CD4-positive, alpha-beta T cell treated with Interleukin-15 for 1 hour (primary cell): ENCODE results near the gene LIX1.
"Not testable (repeated sequence)": the region's sequence is repeated elsewhere in the genome, so short reads cannot be mapped to it uniquely, and the experiment has no call there.

ENCODE experiments used
- DNase-seq: peaks from one replicate; pipeline ENCODE4 v3.0.0-alpha.2; 2020

Gene LIX1

DNA sequence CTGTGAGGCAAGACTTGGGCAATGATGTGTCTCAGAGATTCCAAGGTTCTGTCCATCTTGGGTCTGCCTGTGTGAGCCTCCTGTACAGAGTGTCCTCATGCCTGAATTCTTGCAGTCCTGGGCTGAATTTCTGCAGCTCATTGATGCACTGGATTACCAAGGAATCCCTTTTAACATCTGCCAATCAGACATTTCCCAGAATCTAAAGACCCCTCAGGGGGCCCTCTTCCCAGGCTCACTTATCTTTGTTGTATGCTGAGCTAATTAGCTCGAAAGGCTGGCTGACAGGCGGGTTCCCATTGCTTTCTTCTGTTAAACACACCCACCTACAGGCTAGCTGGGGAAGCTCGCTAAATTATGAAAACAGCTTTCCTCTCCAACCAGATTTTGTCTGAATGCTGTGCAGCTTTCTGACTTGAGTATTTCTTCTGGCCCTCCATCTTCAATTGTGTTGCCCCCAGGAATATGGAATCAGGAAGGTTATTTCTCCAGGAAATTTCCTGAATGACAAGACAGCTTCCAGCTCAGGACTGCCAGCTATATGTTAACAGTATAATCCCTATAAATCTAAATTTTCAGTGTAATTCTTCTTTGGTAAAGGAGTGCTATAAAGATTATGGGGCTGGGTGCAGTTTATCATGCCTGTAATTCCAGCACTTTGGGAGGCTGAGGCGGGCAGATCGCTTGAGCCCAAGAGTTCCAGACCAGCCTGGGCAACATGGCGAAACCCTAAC is at the start of gene LIX1:
TSS of gene LIX1 (minus strand) at position 91 of the 734 bp plus-strand sequence. CDS start at position 56, 35 bp downstream.
- DNase-seq: peak; percentile 21

DNA sequence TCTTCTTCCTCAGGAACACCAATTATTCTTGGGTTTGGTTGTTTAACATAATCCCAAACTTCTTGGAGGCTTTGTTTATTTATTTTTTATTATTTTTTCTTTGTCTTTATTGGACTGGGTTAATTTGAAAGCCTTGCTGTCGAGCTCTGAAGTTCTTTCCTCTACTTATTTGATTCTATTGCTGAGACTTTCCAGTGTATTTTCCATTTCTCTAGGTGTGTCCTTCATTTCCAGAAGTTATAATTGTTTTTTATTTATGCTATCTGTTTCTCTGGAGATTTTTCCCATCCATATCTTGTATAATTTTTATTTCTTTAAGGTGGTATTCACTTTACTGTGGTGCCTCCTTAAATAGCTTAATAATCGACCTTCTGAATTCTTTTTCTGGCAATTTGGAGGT is 49.5 kb upstream of the LIX1 start:
- DNase-seq: no peak

DNA sequence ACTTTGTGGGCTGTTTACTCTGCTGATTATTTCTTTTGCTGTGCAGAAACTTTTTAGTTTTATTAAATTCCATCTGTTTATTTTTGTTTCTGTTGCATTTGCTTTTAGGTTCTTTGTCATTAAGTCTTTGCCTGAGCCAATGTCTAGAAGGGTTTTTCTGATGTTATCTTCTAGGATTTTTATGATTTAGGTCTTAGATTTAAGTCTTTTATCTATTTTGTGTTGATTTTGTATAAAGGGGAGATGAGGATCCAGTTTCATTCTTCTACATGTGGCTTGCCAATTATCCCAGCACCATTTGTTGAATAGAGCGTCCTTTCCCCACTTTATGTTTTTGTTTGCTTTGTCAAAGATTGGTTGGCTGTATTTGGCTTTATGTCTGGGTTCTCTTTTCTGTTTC is 47.1 kb upstream of the LIX1 start:
- not testable (repeated sequence) for DNase-seq

DNA sequence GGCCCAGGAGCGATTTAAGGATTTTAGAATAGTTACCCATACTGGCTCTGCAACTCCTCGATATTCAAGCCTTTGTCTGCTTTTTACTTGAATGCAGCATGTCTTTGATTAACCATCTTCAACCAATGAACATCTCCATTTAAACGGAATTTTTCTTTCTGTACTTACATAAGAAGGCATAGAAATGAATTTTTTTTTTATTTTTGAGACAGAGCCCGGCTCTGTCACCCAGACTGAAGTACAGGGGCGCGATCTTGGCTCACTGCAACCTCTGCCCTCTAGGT is 41.5 kb upstream of the LIX1 start:
- DNase-seq: no peak

DNA sequence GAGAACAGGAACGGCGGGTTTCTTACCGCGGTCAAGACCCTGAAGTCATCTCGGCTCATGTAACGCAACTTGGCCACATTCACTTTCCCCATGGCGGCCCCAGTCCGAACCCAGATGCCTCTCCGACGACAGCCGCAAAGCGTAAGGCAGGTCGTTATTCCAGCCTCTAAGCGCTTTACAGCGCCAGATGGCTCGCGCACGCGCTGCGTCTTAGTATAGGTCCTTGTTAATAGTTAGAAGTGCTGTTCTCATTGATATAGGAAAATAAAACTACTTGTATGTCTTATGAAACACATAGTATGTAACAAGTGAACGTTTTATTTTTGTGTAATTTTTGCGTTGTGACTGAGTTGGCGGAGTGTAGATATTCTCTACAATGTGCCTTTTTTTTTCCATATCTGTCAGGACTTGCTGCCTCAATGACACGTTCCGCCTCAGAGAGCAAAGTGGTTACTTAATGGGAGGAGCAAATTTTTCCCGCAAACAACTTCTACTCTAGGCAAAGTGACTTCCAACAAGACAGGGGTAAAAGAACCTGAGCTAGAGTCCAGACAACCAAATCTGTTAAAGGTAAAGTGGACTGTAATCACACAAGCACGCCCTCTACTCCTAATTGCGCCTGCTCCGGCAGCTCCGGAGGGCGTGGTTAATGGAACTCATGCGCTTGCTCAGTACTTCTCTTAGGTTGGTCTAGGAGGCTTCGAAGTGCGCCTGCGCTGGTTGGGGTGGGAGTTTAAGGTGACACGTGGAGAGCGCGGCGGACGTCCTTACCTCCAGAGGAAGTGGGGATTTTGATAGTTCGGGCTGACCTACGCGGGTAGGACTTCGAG is 40.9 kb upstream of the LIX1 start, which contains the start of gene RIOK2:
TSS of gene RIOK2 (minus strand) at position 148 of the 830 bp plus-strand sequence. CDS start at position 92, 56 bp downstream.
- peak; percentile 94 for DNase-seq

DNA sequence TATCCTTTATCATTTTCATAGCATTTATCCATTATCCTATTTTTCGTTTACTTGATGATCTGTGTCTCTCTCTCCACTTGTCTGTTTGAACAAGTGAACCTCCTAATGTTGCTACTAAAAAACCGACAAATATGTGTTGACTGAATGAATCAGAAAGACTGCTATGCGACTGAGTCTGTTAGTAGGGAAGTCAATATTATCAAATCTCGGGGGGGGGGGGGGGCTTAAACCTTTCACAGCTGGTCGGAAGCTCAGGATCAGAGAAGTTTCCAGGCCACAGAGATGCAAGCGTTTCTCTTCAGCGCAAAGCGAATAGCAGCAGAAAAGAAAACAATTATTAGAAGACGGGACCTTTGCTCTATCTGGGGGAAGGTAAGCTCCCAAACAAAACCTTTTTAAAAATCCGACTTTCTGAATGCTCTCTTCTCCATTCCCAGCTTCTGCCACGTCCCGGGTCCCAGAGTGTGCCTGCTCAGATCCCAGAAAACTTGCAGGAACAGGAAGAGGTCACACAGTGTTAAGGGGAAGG is 40.2 kb upstream of the LIX1 start:
- no peak for DNase-seq

DNA sequence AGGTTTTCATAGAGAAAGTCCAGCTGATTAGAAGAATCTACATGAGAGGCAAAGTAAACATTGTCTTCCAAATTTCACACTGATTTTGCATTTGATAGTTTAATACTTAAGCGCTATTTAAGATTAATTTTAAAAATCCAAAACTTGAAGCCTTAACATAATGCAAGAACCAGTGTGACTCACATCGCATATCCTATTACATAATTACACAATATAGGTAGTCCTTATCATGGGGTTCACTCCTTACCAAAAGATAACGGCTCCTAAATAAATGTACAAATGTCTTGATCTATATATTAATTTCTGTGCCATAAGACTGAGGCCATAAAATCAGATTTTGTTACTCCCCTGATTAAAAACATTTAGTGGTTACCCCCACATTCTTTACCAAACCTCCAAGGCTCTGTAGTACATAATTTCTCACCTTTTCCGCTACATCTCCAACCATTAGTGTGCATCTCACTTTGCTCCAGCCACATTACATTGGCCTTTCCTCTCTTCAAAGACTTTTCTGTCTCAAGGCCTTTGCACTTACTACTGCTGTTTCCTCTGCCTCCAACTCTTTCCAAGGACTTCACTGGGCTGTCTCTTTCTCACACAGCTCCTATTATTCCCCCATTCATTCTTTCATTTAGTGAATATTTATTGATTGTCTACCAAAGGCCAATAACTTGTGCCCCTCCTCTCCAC is 39.6 kb upstream of the LIX1 start:
- DNase-seq: no peak

DNA sequence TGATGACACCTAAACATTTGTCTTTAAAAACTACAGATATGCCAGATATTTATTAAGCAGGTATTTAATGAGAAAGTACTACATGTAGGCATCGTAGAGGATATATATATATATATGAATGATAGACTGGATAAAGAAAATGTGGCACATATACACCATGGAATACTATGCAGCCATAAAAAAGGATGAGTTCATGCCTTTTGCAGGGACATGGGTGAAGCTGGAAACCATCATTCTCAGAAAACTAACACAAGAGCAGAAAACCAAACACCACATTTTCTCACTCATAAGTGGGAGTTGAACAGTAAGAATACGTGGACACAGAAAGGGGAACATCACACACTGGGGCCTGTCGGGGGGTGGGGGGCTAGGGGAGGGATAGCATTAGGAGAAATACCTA is 37.0 kb upstream of the LIX1 start:
- DNase-seq: not testable (repeated sequence)

DNA sequence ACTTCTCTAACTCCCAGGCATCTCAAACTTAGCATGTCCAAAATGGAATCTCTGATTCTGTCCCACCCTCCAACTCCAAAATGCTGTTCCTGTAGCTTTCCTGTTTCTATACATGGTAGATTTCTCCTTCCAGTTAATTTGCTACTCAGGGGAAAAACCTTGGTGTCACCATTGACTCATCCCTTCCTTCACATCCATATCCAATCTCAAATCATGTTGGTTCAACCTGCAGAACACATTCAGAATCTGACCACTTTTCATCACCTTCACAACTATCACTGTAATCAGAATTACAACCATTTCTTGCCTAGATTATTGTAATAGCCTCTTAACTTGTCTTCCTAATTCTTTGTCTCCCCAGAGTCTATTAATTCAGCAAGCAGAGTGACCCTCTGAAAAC is 29.8 kb upstream of the LIX1 start:
- DNase-seq: no peak

DNA sequence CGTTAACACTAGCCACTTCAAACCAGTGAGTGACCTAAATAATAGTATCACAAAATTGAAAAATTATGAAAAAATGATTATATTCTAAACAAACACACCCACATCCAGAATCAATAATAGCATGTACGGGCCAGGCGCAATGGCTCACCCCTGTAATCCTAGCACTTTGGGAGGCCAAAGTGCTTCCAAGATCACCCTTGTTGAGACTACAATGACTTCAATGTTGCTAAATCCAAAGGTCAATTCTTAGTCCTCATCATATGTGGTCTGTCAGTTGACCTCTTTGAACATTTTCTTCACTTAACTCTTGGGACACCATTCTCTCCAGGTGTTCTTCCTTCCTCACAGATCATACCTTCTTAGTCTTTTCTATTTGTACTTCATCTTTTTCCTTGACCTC is 29.3 kb upstream of the LIX1 start:
- DNase-seq: no peak

DNA sequence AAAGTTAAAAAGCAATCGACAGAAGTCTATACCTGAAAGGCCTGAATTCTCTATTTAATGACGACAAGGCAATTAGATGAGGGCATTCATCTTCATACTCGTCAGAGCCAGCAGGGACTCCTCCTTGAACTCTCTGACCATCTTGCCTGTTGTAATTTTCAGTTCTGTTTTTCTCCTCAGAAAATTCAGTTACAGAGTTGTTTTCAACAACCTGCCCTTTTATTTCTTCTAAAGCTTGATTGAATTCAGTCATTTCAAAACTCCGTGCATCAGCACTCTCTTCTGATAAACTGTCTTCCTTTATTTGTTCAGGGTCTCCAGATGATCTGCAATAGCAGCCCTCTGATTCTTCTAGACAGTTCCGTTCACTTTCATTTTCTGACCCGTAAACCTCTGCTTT is 25.0 kb upstream of the LIX1 start:
- DNase-seq: no peak

DNA sequence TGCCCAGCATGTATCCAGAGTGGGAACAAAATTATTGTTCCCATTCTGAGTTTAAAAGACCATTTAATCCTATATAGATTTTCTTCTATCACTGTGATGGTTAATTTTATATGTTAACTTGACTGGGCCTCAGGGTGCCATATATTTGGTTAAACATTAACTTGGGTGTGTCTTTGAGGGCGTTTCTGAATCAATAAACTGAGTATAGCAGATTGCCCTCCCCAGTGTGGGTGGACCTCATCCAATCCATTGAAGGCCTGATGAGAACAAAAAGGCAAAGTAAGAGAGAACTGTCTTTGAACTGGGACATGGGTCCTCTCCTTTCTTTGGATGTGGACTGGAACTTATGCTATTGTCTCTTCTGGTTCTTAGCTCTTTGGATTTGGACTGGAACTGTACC is 23.3 kb upstream of the LIX1 start:
- no peak for DNase-seq

DNA sequence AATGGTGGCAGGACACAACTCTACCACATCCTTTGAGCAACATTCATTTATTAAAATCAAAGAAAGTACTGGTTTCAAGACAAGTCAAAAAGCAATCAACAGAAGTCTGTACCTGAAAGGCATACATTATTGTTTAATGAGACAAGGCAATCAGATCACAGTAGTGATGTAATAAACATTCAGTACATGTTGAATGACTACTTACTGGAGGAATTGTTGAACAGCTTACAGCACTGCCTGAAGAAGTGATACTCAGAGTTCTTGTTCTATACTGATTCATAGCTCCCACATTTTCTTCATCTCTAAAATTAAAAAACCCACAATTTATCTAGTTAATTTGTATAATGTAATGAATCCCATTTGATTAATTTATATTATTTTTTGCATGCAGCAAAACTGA is 22.4 kb upstream of the LIX1 start:
- no peak for DNase-seq

DNA sequence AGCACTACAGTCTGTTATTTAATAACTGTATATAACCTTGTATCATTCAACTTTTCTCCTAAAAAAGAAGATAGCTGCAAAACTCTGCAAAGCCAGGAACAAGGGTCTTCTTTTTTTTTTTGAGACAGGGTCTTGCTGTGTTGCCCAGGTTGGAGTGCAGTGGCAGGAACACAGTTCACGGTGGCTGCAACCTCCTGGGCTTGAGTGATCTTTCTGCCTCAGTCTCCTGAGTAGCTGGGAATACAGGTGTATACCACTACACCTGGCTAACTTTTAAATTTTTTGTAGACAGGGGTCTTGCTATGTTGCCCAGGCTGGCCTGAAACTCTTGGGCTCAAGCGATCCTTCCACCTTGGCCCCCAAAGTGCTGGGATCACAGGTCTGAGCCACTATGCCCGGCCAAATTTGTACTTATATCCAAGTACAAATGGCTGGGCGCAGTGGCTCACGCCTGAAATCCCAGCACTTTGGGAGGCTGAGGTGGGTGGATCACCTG is 21.4 kb upstream of the LIX1 start:
- DNase-seq: no peak

DNA sequence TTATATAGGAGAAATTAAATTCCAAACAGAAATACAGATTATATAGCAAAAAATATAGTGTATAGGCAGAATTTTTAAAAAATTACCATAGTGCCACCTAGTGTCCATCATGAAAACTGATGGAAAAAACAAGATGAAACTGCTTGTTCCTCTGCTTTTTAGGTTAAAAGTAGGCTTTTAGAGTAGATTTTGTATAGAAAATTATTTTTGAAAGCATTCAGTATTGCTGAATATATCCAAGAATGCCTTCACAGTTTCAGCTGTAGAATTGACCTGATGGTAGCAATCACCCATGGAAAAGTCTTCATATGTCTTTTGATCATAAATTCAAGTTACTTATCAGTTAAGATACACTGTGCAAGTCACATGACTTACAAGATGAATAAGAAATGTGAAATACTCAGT is 21.0 kb upstream of the LIX1 start:
- DNase-seq: no peak

DNA sequence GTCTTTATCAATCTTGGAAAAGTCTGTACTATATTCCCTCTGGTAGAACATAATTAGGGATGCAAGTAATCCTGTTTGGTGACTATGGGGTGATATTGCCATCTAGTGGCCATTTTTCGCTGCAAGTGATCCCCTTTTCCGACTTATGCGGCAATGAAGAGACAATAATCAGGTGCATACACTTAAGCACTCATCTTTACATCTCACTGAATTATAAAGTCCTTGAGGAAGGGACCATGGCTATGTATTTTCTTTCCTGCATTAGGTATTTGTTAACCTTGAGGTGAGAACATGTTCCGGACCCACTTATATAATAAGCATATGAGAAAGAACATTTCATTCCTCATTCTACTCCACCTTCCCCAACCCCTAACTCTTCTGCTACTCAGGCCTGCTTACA is 19.6 kb upstream of the LIX1 start:
- DNase-seq: peak; percentile 46

DNA sequence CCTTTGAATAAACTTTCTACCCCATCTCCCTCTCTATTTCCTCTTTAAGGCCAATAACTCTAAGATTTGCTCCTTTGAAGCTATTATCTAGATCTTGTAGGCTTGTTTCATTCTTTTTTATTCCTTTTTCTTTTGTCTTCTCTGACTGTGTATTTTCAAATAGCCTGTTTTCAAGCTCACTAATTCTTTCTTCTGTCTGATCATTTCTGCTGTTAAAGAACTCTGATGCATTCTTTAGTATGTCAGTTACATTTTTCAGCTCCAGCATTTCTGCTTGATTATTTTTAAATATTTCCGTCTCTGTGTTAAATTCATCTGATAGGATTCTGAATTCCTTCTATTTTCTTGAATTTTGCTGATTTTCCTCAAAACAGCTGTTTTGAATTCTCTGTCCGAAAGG is 15.3 kb upstream of the LIX1 start:
- DNase-seq: no peak

DNA sequence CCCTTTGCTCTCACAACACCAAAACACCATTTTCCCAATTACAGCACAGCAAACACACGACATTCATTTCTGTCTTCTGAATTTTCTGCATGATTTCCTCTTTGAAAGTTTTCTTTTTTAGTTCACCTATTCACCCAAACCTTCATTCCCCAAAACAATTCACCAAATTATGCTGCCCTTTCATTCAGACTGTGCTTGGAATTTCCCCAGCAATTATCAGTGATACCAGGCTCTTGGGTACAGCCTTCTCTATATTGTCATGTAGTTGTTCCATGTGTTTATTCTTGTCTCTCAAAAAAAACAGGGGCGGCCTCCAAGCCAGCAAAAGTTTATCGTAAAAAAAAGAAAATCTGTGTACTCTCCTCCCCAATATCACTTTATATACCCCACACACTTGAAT is 9.0 kb upstream of the LIX1 start:
- no peak for DNase-seq

DNA sequence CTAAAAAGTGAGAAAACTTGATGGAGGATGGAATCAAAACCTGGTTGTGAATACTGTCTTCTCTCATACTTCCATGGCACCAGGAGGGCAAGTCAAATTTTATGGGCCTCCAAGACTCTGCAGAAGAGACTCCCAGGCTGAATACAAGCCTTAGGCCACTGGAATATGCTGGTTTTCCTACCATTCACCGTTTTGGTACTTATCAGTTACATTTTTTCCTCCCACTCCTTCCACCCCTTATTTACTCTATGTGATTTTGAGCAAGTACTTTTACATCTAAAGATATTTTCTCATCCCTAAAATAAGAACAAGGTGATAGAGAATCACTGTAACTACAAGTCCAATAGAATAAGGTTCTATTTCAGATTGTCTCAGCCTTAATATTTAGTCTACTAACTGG is 8.0 kb upstream of the LIX1 start:
- no peak for DNase-seq

DNA sequence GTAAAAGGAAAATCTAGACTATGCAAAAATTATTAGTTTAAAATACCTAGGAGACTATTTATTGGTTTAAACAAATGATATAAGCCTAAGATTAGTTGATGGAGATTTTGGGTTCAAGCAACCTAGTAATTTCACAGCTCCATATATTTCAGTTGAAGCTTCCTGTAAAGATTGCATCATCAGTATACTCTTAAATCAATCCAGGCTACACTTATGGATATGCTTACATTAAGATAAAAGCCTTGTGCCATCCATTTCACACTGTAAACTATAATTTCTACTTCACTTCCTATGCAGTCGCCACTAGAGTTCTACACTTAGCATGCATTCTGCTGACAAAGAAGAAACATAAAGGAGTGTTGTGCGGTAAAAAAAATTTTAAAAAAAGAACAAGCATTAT is 7.3 kb upstream of the LIX1 start:
- no peak for DNase-seq

DNA sequence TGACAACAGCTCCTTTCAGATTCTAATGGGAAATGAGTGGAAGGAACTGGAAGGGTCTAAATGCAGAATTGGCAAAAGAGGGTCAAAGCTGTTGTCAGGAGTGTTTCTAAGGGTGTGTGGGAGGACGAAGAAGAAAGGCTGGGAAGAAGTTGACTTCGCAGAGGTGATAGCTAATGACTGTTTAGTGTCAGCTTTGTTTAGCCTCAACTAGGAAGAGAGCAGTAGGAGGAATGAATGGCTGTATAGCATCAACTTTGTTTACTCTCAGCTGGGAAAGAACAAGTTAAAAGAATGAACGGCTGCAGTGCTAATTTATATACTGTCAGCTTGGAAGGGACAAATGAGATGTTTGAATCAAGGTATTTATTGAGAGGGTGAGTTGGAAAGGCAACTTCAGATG is 5.9 kb upstream of the LIX1 start:
- DNase-seq: no peak

DNA sequence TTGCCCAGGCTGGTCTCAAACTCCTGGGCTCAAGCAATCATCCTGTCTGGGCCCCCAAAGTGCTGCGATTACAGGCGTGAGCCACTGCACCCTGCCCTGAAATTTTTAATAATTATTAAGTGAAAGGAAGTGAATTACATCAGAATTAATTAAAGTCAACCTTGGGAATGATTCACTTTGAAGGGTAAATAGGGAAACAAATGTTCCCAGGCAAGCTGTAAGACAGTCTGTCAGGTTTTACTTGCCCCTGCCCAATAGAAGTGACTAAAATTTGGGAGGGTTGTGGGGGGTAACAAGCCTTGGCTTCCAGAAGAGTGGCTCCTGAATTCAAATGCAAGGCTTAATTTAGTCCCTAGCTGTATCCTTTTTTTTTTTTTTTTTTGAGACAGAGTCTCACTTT is 1.3 kb upstream of the LIX1 start:
- no peak for DNase-seq

DNA sequence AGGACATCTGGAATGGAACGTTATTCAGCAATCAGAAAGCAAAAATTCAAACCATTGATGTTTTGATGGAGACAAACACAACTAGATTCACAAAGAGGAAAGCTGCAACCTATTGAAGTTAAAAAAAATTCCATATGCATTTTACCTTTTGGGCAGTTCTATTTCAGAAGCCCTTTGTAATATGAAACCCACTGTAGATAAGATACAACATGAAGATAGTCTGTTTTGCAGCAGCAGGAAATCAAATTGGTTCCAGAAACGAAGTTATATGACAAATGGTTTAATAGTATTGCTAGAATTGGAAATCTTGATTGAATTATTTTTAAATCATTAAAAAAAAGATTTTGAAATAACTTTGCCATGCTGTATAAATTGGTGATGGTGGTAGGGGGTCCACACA is 872 bp downstream of the LIX1 start:
- no peak for DNase-seq

DNA sequence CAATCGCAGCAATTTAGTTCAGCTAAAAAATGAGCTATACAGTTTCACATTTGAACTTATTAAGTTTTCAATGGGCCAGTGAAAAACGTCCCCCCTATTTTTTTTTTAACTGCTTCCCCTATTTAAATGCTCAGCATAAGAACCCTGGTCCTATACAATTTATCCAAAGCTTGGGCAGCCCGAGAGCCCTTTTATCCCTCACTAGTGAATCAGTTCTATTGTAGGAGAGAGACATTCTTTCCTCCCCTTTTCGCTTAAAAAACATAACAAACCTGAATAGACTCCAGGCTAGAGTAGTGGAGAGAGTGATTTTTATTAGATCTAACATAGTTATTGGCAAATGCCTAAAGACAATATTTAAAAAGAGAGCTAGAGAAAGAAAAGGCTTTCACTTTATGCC is 1.4 kb downstream of the LIX1 start:
- no peak for DNase-seq
